ENCODE measurements around the gene WDR6.

WDR6 gene

DNA sequence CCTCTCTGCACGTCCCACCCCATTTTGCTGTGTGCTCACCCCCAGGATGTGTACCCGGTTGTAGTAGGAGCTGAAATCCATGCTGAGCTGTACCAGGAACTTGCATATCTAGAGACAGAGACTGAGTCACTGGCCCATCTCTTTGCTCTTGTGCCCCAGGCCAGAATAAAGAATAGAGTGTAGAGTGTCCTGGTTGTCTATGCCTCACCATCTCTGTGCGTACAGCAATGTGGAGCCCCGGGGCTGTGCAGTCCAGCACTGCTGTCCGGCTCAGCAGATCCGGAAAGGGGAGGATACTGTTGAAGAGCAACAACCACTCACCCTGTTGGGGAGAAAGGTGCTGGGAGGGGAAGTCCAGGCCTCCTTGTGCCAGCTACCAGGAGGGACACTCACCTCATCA lies 8.6 kb downstream of the WDR6 start:
- no peak for DNase-seq (ENCODE audit: low spot score)

DNA sequence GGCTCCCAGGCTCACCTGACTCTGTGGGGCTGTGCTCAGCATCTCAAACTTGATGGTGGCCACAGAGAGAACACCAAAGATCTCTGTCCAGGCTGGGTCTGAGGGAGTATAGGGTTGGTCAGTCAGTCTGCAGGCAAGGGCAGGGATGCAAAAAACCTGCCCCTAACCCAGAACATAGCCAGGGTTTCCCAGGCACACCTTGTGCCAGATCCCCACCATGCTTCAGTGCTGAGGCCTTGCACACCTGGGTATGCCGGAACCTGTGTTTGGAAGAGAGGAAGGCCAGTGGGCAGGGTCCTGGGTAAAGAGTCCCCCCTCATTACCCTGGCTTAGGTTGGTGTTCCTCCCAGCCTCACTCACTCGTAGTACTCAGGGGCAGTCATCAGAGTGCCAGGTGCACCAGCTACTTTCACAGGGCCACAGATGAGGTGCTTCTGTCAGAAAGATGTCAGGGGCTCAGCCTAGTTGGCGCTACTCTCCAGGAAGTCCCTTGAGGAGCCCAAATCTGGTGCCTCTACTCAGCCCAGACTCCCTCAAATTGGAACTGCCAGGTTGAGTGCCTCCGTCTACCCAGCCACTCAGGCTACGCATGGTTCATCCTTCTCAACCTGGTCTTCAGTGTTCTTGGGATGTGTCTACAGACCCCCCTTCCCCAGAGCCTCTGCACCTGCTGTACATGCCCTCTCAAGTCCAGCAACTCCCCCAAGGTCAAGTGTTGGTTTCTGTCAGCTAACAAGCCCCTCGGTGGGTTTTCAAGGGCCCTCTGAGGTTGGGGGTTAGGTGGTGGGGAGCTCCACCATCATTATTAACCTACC lies 9.4 kb downstream of the WDR6 start:
- no peak for DNase-seq (ENCODE audit: low spot score)

DNA sequence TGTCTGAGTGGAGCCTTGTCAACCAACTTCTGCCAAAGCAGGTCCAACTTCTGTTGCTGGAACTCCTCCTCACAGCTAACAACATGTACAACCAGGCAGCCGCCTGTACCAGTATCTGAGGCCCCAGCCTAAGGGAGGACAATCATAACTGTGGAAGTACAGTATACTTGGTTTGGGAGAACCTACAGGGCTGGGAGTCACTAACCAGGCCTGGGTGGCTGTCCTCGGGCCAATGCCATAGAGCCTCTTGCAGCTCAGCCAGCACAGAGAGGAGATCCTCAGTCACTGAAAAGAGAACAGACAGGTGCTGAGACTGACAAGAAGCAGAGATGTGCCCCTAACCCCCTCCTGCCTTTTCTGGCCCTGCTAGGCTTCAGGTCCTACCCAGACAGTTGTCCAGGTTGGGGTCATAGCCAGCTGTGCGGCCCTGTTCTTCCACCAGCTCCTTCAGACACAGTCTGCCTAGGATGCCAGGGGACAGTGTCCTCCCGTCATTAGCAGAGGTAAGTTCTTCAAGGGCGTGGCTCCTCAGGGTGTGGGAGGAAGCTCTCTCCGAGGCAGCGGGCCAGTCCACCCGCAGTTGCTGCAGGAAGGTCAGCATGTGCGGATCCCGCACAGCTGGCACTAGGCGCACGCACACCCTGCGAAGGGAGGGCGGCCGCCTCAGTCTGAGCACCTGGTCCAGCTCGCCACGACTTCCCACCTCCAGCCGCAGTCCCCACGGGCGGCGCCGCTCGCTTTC lies 10.2 kb downstream of the WDR6 start:
- DNase-seq (ENCODE audit: low spot score) = no peak

DNA sequence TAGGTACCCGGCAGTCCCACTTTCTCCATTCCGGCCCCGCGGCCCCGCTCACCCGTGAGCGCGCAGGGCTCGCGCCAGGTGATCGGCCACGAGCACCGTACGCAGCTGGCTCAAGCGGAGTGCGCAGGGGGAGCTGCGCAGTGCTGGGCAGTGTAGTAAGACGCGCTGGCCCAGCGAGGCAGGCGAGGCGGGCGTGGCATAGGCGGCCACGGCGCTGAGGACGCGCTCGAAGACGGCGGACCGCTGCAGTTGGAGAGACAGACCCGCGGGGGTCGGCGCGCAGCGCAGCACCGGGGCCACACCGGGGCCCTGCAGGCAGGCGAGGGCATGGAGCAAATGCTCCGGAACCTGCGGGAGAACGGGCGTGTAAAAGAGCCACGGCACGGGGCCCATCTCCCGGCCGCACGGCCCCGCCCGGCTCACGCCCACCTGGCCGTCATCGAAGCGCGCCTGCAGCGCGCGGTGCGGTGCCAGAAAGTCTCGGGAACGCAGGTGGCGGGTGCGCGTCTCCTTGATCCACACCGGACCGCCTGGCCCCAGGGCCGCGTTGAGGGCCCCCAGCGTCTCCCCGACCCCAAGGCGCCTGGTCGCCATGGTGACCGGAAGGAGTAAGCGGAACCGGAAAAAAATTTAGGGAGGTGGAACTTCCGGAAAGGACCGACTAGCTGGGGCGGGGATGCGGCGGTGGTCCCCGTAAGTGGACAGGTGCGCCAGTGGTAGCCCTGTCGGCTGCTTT lies 10.9 kb downstream of the WDR6 start, which contains the start of gene DALRD3:
TSS of gene DALRD3 (minus strand) at position 610 of the 736 bp plus-strand sequence. CDS start at position 594, 16 bp downstream.
- DNase-seq (ENCODE audit: low spot score) = peak; percentile 78

DNA sequence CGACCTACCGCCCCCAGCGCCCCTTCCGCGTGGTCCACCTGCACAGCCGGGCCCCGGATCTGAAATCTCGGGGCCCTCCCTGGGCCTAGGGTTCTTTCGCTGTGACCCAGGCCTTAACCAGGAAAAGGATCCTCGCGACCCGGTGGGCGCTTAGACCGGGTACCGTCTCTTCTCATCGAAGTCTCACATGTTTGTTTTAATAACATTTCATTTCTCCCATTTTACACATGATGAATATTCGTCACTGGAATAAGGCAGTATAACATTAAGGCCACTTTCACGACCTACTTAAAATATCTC lies 11.5 kb downstream of the WDR6 start:
- no peak for DNase-seq (ENCODE audit: low spot score)

DNA sequence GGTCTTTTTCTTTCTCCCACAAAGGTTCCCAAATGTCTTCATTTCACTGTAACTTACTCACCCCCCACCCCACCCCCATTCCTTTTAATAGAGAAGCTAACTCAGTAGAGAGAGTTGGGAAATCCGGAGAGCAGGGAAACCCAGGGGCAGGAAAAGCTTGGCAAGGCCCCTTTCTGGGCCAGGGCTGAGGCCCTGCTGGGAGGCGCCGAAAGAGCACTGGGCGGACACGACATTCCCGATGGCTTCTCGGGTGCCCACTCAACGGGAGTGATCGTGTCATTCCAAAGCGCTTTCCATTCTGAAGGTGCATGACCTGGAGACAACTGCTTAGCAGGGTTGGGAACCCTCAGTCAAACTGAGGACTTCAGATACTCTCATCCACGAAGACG lies 12.7 kb downstream of the WDR6 start:
- DNase-seq (ENCODE audit: low spot score) = no peak

DNA sequence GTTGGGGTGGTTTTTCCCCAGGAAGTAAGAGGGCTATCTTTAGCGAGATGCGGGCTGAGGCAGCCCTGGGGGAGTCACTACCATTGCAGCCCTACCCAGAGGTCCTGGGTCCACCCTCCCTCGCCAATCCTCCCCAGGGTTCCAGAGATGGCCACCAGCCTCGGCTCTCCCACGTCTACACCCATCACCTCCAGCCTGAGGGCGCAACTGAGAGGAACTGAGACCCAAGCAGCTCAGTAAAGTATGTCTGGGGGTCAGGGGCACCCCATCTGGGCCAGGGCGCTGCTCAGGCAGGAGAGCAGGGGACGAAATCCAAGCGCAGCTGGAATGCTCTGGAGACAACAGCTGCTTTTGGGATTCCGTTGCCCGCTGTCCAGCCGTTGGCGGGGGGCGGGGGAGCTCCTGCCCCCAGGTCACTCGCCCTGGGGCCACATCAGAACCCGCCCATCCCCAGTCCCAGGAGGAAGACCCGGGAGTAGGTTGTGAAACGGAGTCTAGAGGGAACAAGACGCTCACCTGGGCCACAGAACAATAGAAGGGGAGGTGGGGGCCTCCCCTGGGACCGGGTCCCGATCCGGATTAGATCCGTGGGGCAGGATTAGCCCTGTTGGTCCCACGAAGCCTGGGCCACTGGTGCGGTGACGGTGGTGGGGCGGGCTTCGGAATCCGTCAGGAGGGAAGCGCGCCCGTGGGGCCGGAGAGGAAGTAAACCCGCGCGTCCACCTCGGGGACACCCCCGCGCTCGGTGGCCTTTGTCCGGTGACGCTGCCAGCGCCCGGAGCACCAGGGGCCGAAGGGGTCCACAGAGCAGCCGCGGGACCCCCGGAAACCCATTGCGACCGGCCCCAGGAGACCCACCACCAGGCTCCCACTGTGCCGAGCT lies 13.4 kb downstream of the WDR6 start:
- DNase-seq (ENCODE audit: low spot score) = peak; percentile 42

DNA sequence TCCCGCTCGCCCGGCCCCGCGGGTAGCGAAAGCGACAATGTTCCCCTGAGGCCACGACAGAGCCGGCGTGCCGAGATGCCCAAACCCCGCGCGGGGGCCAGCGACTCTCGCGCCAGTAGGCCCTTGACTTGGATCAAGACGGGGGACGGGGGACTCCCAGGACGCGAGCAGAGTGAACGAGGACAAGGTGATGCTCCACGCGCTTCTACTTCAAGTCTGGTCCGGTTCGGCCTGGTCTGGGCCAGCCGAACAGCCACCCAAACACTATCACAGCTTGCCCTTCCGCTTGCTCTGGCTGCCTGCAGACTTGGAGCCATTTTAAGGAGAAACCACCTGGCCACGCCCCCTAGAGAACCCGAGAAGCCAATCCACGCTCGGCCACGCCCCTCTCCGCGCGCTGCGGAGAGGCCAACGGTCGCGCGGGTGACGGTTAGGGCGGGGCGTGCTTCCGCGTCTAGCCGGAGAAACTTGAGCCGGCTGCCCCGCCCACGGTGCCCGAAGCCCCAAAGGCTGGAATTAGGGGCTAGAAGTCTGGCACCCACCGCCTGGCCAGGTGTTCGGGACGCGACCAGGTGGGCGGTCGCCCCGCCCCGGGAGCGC lies 14.1 kb downstream of the WDR6 start:
- DNase-seq (ENCODE audit: low spot score) = peak; percentile 99

DNA sequence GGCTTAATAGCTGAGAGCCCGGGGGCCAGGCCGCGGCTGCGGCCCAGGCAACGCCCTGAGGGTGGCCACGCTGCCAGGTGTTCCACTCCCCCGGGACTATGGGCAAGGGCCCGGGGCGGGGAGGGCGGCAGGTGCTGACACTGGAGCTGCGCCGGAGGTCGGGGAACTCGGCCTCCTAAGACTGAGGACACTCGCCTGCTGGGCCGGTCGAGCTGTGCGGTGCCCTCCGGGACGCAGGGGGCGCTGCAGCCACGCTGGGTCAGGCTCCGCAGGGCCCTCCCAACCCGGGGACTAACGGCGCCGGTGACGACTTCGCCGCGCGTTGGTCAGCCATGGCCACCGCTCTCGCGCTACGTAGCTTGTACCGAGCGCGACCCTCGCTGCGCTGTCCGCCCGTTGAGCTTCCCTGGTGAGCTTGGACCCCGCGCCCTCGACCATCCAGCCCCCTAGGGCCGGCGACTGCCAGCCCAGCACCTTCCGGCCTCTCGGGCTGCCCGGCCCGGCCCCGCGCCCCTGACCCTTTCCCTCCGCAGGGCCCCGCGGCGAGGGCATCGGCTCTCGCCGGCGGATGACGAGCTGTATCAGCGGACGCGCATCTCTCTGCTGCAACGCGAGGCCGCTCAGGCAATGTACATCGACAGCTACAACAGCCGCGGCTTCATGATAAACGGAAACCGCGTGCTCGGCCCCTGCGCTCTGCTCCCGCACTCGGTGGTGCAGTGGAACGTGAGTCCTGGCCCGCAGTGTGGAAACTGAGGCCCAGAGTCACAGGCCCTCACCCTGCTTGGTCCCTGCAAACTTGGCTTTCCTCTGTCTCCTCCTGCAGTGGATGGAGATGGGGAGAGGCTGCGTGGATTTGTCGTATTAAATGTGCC lies 14.9 kb downstream of the WDR6 start, which contains the start of gene NDUFAF3:
TSS of gene NDUFAF3 (plus strand) at position 309 of the 875 bp plus-strand sequence. CDS start at position 333, 24 bp downstream.
- peak; percentile 95 for DNase-seq (ENCODE audit: low spot score)

DNA sequence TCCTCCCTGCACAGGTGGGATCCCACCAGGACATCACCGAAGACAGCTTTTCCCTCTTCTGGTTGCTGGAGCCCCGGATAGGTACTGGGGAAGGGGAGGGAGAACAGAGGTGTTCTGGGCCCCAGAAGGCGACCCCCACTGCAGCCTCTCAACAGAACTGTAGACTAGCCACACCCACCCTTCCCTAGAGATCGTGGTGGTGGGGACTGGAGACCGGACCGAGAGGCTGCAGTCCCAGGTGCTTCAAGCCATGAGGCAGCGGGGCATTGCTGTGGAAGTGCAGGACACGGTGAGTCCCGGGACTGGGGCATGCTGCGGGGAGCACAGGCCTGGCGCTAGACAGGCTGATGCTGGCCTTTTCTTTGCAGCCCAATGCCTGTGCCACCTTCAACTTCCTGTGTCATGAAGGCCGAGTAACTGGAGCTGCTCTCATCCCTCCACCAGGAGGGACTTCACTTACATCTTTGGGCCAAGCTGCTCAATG lies 15.5 kb downstream of the WDR6 start:
- peak; percentile 30 for DNase-seq (ENCODE audit: low spot score)

DNA sequence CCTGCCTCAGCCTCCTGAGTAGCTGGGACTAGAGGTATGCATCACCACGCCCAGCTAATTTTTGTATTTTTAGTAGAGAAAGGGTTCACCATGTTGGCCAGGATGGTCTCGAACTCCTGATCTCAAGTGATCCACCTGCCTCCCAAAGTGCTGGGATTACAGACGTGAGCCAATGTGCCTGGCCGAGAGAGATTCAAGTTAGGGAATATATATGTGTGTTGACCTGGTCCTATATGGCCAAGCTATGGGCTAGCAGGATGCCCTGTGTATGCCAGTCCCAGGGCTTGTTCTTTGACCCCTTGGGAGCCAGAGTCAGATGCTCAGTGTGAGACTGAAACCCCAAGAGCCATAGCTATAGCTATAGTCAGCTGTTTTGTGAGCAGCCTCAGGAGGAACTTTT lies 16.6 kb downstream of the WDR6 start:
- DNase-seq (ENCODE audit: low spot score) = no peak

DNA sequence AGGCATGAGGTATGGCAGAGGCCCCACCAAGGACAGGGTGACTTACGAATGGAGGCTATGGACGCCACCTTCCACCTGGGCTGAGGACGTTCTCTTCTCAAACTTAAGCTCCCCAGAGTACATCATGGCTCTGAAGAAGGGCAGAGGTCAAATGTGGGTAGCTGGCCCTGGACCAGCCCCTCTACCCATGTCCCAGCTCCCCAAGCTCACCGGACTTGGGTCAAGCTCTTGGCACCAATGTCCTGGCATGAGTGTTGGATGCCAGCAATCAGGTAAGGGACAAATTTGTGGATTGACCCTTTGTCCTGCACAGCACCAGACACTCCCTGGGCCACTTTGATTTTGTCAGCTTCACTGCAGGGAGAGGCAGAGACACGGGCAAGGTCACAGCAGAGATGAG lies 17.3 kb downstream of the WDR6 start:
- DNase-seq (ENCODE audit: low spot score) = no peak

DNA sequence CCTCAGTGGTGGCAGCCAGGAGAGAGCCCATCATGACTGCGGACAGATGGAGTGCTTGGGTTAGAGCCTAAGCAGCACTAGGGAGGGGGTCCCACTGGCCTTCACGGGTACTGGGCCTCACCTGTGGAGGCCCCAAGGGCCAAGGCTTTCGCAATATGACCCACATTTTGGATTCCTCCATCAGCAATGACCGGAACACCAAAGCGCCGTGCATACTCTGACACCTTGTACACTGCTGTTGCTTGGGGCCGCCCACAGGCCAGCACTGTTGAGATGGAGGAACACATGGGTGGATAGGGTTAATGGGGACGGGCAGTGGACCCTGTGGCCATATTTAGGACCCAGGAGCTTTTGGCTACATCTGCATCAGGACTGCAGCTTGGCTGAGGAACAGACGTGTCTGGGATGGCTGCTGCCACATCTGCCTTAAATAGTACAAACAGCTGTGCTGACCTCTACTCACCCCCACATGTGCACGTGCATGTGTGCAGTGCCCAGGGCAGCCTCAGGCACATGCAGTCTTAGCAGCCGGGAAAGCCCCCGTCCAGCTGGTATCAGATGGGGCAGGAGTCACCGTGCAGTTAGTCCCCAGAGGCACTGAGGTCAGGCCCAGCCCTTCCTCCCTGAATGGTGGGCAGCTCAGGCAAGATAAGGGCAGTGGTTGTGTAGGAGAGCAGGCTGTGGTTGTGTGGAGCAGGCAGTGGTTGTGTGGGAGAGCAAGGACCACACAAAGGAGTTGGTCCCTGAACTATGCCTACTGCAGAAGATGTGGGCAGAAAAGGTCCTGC lies 18.0 kb downstream of the WDR6 start:
- no peak for DNase-seq (ENCODE audit: low spot score)

DNA sequence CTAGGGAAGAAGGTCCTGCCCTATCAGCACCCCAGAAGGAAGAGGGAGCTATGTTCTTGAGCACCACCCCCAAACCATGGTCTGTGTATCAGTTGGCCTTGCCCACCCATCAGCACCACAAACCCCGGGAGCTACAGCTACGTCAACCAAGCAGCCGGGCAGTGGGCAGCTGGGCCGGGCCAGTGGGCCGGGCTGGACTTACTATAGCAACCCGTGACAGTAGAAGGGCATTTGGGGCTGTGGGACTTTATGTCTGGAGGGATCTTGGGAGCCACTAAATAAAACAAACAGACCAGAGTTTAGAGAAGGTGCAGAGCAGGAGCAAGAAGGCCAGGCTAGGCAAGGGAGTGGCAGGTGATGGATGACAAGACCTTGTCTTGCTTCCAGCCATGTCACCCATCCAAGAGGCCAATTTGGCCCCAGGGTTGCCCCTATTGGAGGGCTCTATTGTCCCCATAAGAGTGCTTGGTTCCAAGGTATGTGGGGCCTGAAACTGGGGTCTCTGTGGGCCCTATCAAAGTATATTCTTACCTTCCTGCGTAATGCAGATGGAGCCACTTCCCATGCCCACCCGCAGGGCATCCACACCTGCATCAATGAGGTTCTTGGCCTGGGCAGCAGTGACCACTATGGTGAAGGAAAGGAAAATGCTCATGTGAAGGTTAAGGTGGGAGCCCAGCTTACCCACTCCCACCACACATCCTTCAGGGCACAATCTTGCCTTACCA lies 18.8 kb downstream of the WDR6 start:
- no peak for DNase-seq (ENCODE audit: low spot score)

DNA sequence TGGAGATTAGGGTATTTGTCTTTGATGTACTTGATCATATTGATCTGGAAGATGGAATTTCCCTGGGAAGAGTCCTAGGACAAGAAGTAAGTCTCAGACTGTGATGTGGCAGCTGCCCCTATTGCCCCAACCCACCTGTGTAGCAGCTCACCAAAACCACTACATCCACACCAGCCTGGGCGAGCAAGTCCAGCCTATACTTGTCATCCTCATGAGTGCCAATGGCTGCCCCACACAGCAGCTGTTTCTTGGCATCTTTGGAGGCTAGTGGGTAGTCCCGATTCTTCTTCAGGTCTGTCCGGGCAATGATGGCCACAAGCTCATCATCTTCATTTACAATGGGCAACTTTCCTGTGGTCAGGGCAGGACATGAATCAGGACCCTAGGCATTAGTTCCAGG lies 19.3 kb downstream of the WDR6 start:
- DNase-seq (ENCODE audit: low spot score) = no peak

DNA sequence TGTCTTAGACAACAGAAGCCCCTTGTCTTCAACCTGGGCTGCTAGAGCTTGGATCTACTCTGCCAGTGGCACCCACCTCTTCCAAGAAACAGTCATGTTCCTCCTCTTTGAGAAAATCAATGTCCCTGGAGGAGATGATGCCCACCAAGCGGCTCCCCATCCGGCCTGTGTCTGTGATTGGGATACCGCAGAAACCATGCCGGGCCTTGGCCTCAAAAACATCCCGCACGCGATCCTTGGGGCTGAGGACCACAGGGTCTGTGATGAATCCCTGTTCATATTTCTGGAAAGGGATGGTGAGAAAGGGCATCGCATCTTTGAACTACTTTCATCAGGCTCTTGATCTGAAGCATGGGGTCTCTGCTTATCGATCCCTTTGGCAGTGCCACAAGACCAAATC lies 20.4 kb downstream of the WDR6 start:
- DNase-seq (ENCODE audit: low spot score) = no peak

DNA sequence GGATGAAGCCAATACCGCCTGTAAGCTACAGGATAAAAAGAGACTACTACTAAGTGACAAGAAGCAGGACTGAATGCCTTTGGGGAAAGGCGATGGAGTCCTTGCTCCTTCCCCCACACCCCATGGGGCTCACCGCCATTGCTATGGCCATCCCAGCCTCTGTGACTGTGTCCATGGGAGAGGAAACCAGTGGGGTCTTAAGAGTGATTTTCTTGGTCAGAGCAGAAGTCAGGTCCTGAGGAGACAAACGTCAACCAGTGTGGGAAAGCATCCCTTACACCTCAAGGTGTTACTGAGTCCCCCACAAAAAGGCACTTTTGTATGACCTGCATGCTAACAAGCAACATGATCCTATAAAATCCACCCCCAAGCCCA lies 21.1 kb downstream of the WDR6 start:
- DNase-seq (ENCODE audit: low spot score) = no peak

DNA sequence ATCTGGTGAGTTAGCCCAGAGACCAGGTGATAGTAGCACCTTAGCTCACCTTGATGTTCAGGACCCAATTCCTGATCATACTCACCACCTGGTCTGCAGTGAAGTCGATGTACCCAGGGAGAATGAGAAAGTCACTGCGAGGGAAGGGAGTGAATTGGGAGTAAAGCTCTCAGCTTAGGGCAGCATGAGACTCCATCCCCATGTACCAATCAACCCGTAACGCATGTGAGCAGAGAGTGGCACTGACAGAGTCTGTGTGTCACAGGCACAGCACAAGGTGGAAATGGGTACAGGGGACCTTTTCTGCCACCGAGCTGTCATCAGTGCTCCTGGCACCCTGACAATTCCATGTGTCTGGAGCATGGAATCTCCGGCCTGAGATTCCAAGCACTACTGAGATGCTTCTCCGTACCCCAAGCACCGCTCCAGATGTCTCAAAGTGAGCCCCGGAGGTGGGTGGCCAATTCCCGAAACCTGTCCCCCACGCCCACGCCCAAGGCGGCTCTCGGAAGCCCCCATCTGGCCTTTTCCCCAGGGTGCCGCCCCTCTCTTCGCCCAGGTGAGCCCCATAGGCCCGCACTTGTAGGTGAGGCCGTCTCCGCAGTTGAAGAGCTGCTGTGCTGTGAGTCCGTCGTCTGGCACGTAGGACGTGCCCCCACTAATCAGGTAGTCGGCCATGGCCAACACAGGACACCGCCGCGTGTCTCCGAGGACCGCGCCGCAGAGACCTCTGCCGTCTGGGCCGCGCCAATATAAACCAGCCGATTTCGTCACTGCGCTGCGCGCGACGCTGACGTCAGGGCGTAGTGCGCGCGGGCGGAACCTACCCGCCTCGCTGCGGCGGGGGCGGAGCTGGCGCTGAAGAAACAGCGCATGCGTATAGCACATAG lies 21.7 kb downstream of the WDR6 start, which contains the start of gene IMPDH2:
TSS of gene IMPDH2 (minus strand) at position 726 of the 890 bp plus-strand sequence. CDS start at position 678, 48 bp downstream.
- DNase-seq (ENCODE audit: low spot score) = peak; percentile 96
